SK-N-SH treated with all-trans-retinoic acid at 6 μM for 48 hours (cell line): ENCODE results near the gene CSK.

Experiments
- ATAC-seq: fragments of 200-7000 bp; cut with Tn5 transposase; 3 replicates; pipeline ENCODE4 v1.9.1; 2020; ENCODE audit warnings: mild to moderate bottlenecking, moderate library complexity
- ARNTL ChIP-seq: fragments of 450-650 bp; formaldehyde crosslinking; IDR thresholded peaks from 2 replicates; pipeline ENCODE4 v1.5.0; 2020; ENCODE audit warnings: low read depth, mild to moderate bottlenecking, moderate library complexity, borderline replicate concordance
- BACH2 ChIP-seq: fragments of 250-450 bp; sonication (Bioruptor Pico); IDR thresholded peaks from 2 replicates; pipeline ENCODE4 v1.9.0; 2021; ENCODE audit warnings: mild to moderate bottlenecking, borderline replicate concordance
- CREB5 ChIP-seq: fragments of 250-450 bp; sonication (Bioruptor Pico); IDR thresholded peaks from 2 replicates; pipeline ENCODE4 v1.5.1; 2020; ENCODE audit warnings: low read depth, mild to moderate bottlenecking, moderate library complexity
- CSDC2 ChIP-seq: fragments of 250-450 bp; sonication (Bioruptor Pico); IDR thresholded peaks from 2 replicates; pipeline ENCODE4 v1.5.0; 2020; ENCODE audit warnings: mild to moderate bottlenecking, moderate library complexity
- ESRRG ChIP-seq: fragments of 250-450 bp; sonication (Bioruptor Pico); IDR thresholded peaks from 2 replicates; pipeline ENCODE4 v1.6.1; 2021; ENCODE audit warnings: mild to moderate bottlenecking
- GLIS3 ChIP-seq: fragments of 250-450 bp; sonication (Bioruptor Pico); IDR thresholded peaks from 2 replicates; pipeline ENCODE4 v1.5.0; 2020; ENCODE audit warnings: mild to moderate bottlenecking, moderate library complexity
- ISL1 ChIP-seq: fragments of 250-450 bp; sonication (Bioruptor Pico); IDR thresholded peaks from 2 replicates; pipeline ENCODE4 v2.1.2; 2022; ENCODE audit warnings: mild to moderate bottlenecking, moderate library complexity
- OSR1 ChIP-seq: fragments of 250-450 bp; sonication (Bioruptor Pico); IDR thresholded peaks from 2 replicates; pipeline ENCODE4 v1.8.0; 2022; ENCODE audit warnings: moderate library complexity, mild to moderate bottlenecking, inconsistent platforms
- POU6F1 ChIP-seq: fragments of 250-450 bp; sonication (Bioruptor Pico); IDR thresholded peaks from 2 replicates; pipeline ENCODE4 v1.8.0; 2021; ENCODE audit warnings: low read depth, mild to moderate bottlenecking, moderate library complexity, borderline replicate concordance
- PPARA ChIP-seq: fragments of 250-450 bp; sonication (Bioruptor Pico); IDR thresholded peaks from 2 replicates; pipeline ENCODE4 v1.5.0; 2020; ENCODE audit warnings: mild to moderate bottlenecking, borderline replicate concordance
- RARB ChIP-seq: fragments of 250-450 bp; sonication (Bioruptor Pico); IDR thresholded peaks from 2 replicates; pipeline ENCODE4 v1.8.0; 2021; ENCODE audit warnings: mild to moderate bottlenecking, moderate library complexity
- SNAI2 ChIP-seq: fragments of 250-450 bp; sonication (Bioruptor Pico); IDR thresholded peaks from 2 replicates; pipeline ENCODE4 v1.5.0; 2020; ENCODE audit warnings: mild to moderate bottlenecking, moderate library complexity
- TCF4 ChIP-seq: fragments of 250-450 bp; sonication (Bioruptor Pico); IDR thresholded peaks from 2 replicates; pipeline ENCODE4 v1.8.0; 2021; ENCODE audit warnings: mild to moderate bottlenecking, moderate library complexity, borderline replicate concordance
- ZFP3 ChIP-seq: fragments of 250-450 bp; sonication (Bioruptor Pico); IDR thresholded peaks from 2 replicates; pipeline ENCODE4 v1.5.0; 2020; ENCODE audit warnings: mild to moderate bottlenecking, moderate library complexity
- ZFP30 ChIP-seq: fragments of 450-650 bp; formaldehyde crosslinking; IDR thresholded peaks from 2 replicates; pipeline ENCODE4 v1.5.0; 2022; ENCODE audit warnings: mild to moderate bottlenecking, moderate library complexity
- ZNF70 ChIP-seq: fragments of 450-650 bp; formaldehyde crosslinking; IDR thresholded peaks from 2 replicates; pipeline ENCODE4 v1.5.0; 2020; ENCODE audit warnings: mild to moderate bottlenecking, moderate library complexity
- ZNF8 ChIP-seq: fragments of 450-650 bp; formaldehyde crosslinking; IDR thresholded peaks from 2 replicates; pipeline ENCODE4 v1.5.0; 2020; ENCODE audit warnings: mild to moderate bottlenecking, moderate library complexity
- TF ChIP-seq, protein P1 (sequence below): fragments of 250-450 bp; sonication (Bioruptor Pico); IDR thresholded peaks from 2 replicates; pipeline ENCODE4 v1.8.0; 2020; ENCODE audit warnings: mild to moderate bottlenecking, moderate library complexity, borderline replicate concordance
- TF ChIP-seq, protein P2 (sequence below): fragments of 250-450 bp; sonication (Bioruptor Pico); IDR thresholded peaks from 2 replicates; pipeline ENCODE4 v1.5.0; 2020; ENCODE audit warnings: mild to moderate bottlenecking, moderate library complexity

The CSK gene

DNA sequence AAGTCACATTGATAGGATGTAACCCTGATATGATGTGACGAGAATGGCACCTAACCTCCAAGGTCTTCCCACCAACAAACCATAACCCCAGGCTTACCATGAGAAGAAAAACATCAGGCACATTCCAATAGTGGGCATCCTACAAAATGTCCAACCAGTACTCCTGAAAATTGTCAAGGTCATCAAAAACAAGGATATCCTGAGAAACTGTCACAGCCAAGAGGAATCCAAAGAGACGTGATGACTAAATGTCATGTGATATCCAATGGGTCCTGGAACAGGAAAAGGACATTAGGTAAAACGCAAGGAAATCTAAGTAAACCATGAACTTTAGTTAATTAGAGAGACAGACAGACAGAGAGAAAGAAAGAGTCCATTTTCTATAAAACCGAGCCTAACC is 35.5 kb upstream of the CSK start:
- TF ChIP-seq PPARA (no peak), CSDC2 (CRISPR knock-in tag) (no peak), GLIS3 (CRISPR knock-in tag) (no peak), CREB5 (CRISPR knock-in tag) (no peak), OSR1 (CRISPR knock-in tag) (no peak), RARB (CRISPR knock-in tag) (no peak), ZNF8 (CRISPR knock-in tag) (no peak)
- TF ChIP-seq, all 23 proteins: peak for 0
- no peak for ATAC-seq

GRCh38 chr15:74748322-74748946 is 33.4 kb upstream of the CSK start, which contains the start of gene CYP1A2:
Gene CYP1A2, plus strand, starts transcription at chr15:74748845. Its CDS starts 894 bp downstream, at chr15:74749739.
- TF ChIP-seq ESRRG (CRISPR knock-in tag) (no peak), CREB5 (CRISPR knock-in tag) (no peak), PPARA (no peak)
- TF ChIP-seq, protein P1, sequence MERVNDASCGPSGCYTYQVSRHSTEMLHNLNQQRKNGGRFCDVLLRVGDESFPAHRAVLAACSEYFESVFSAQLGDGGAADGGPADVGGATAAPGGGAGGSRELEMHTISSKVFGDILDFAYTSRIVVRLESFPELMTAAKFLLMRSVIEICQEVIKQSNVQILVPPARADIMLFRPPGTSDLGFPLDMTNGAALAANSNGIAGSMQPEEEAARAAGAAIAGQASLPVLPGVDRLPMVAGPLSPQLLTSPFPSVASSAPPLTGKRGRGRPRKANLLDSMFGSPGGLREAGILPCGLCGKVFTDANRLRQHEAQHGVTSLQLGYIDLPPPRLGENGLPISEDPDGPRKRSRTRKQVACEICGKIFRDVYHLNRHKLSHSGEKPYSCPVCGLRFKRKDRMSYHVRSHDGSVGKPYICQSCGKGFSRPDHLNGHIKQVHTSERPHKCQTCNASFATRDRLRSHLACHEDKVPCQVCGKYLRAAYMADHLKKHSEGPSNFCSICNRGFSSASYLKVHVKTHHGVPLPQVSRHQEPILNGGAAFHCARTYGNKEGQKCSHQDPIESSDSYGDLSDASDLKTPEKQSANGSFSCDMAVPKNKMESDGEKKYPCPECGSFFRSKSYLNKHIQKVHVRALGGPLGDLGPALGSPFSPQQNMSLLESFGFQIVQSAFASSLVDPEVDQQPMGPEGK (CRISPR knock-in tag): no peak
- ATAC-seq: no peak

DNA sequence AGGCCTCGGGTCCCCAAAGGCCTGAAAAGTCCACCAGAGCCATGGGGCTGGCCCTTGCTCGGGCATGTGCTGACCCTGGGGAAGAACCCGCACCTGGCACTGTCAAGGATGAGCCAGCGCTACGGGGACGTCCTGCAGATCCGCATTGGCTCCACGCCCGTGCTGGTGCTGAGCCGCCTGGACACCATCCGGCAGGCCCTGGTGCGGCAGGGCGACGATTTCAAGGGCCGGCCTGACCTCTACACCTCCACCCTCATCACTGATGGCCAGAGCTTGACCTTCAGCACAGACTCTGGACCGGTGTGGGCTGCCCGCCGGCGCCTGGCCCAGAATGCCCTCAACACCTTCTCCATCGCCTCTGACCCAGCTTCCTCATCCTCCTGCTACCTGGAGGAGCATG is 32.0 kb upstream of the CSK start:
- no peak for TF ChIP-seq BACH2 (CRISPR knock-in tag)
- no peak for TF ChIP-seq GLIS3 (CRISPR knock-in tag)
- no peak for TF ChIP-seq RARB (CRISPR knock-in tag)
- TF ChIP-seq ZFP3: no peak
- TF ChIP-seq ZNF70 (CRISPR knock-in tag): no peak
- no peak for TF ChIP-seq ZFP30 (CRISPR knock-in tag)
- no peak for TF ChIP-seq ARNTL
- TF ChIP-seq, protein P1 (CRISPR knock-in tag): no peak
- no peak for TF ChIP-seq POU6F1 (CRISPR knock-in tag)
- TF ChIP-seq OSR1 (CRISPR knock-in tag): no peak
- TF ChIP-seq CSDC2 (CRISPR knock-in tag): no peak
- no peak for ATAC-seq

- no peak for ATAC-seq
- TF ChIP-seq SNAI2 (no peak), TCF4 (CRISPR knock-in tag) (no peak), CREB5 (CRISPR knock-in tag) (no peak), GLIS3 (CRISPR knock-in tag) (no peak), ESRRG (CRISPR knock-in tag) (no peak), ZNF70 (CRISPR knock-in tag) (no peak), OSR1 (CRISPR knock-in tag) (no peak), PPARA (no peak), ISL1 (CRISPR knock-in tag) (no peak), ARNTL (no peak), CSDC2 (CRISPR knock-in tag) (no peak)
- TF ChIP-seq, protein P1 (CRISPR knock-in tag): no peak
- TF ChIP-seq, protein P2, sequence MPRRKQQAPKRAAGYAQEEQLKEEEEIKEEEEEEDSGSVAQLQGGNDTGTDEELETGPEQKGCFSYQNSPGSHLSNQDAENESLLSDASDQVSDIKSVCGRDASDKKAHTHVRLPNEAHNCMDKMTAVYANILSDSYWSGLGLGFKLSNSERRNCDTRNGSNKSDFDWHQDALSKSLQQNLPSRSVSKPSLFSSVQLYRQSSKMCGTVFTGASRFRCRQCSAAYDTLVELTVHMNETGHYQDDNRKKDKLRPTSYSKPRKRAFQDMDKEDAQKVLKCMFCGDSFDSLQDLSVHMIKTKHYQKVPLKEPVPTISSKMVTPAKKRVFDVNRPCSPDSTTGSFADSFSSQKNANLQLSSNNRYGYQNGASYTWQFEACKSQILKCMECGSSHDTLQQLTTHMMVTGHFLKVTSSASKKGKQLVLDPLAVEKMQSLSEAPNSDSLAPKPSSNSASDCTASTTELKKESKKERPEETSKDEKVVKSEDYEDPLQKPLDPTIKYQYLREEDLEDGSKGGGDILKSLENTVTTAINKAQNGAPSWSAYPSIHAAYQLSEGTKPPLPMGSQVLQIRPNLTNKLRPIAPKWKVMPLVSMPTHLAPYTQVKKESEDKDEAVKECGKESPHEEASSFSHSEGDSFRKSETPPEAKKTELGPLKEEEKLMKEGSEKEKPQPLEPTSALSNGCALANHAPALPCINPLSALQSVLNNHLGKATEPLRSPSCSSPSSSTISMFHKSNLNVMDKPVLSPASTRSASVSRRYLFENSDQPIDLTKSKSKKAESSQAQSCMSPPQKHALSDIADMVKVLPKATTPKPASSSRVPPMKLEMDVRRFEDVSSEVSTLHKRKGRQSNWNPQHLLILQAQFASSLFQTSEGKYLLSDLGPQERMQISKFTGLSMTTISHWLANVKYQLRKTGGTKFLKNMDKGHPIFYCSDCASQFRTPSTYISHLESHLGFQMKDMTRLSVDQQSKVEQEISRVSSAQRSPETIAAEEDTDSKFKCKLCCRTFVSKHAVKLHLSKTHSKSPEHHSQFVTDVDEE (CRISPR knock-in tag): no peak
Observed at GRCh38 chr15:74750751-74751150, 31.1 kb upstream of the CSK start.
